ENCODE measurements around the gene SEC23IP.

The SEC23IP gene

DNA sequence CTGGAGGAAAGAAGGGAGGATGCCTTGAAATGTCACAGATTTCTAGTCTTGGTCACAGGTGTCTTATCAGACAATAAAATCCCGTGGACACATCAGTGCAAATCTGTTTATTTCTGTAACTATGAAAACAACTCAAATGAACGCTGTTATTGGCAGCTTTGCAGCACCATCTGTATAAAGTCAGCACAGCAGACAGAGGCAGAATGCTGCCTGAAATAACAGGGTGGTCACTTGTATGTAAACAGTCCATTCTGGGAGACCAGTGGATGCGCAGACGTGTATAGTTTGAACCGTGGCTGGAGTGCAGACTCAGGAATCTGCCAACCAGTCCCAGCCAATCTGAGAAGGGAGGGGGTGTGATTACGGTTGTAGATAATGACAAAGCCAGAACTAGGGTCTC is 54.8 kb downstream of the SEC23IP start:
- H3K4me3 ChIP-seq (ENCODE audit: low read depth, low read length), result no peak overlapping the region
- DNase-seq (ENCODE audit: low read depth), result no peak
- TF ChIP-seq, protein P1, sequence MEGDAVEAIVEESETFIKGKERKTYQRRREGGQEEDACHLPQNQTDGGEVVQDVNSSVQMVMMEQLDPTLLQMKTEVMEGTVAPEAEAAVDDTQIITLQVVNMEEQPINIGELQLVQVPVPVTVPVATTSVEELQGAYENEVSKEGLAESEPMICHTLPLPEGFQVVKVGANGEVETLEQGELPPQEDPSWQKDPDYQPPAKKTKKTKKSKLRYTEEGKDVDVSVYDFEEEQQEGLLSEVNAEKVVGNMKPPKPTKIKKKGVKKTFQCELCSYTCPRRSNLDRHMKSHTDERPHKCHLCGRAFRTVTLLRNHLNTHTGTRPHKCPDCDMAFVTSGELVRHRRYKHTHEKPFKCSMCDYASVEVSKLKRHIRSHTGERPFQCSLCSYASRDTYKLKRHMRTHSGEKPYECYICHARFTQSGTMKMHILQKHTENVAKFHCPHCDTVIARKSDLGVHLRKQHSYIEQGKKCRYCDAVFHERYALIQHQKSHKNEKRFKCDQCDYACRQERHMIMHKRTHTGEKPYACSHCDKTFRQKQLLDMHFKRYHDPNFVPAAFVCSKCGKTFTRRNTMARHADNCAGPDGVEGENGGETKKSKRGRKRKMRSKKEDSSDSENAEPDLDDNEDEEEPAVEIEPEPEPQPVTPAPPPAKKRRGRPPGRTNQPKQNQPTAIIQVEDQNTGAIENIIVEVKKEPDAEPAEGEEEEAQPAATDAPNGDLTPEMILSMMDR (IDR thresholded peaks at IDR 0.05; ENCODE audit: control insufficient read depth, extremely low read depth, insufficient read depth), result no peak

DNA sequence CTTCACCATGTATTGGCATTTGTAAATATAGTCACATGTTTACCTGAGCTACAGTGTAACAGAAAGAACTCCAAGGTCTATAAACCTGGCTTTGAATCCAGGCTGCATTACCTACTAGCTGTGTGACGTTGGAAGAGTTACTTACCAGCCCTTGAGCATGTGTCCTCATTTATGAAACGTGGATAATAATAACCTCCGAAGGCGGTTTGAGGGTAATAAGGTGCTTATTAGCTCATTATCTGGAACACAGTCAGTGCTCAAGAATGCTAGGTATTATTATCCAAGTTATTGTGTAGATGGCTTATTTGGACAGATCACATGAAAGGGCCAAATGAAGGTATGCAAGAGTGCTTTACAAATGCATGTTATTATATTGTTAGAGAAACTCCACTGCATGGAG is 64.9 kb downstream of the SEC23IP start:
- H3K4me3 ChIP-seq (ENCODE audit: low read depth, low read length), result no peak overlapping the region
- TF ChIP-seq, protein P1 (IDR thresholded peaks at IDR 0.05; ENCODE audit: control insufficient read depth, extremely low read depth, insufficient read depth), result no peak
- no peak for DNase-seq (ENCODE audit: low read depth)

DNA sequence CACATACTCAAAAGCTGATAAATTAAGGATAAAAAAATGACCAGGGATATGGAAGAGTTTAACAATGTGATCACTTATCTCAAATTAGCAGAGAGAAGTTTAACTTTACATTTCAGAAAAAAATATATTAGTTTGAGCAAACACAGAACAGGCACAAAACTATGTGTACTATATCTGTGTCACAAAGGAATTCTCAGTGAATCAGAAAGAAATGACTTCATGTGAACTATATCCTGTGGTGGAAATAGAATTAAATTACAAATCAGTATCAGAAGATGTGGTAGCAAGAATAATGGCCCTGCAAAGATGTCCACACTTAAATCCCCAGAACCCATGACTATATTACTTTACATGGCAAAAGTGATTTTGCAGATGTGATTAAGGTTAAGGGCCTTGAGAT is 70.3 kb downstream of the SEC23IP start:
- TF ChIP-seq, protein P1 (IDR thresholded peaks at IDR 0.05; ENCODE audit: control insufficient read depth, extremely low read depth, insufficient read depth), result no peak
- no peak overlapping the region for H3K4me3 ChIP-seq (ENCODE audit: low read depth, low read length)
- DNase-seq (ENCODE audit: low read depth), result no peak

DNA sequence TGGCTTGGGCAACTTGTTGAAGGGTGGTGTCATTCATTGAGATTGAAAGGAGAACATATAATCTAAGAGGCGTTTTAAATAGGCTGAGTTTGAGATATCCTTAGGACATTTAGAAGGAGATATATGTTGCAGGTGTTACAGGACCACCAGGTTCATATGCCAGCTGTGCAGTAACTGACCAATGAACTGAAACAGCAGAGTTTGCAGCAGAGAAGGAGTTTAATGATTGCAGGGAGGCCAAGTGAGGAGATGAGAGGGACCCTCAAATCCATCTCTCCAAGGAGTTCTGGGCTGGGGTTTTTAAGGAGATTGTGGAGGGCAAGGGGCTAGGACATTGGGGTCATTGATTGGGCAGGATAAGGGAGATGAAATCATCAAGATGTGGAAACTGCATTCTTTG is 74.5 kb downstream of the SEC23IP start:
- no peak for DNase-seq (ENCODE audit: low read depth)
- TF ChIP-seq, protein P1 (IDR thresholded peaks at IDR 0.05; ENCODE audit: control insufficient read depth, extremely low read depth, insufficient read depth), result no peak
- no peak overlapping the region for H3K4me3 ChIP-seq (ENCODE audit: low read depth, low read length)

DNA sequence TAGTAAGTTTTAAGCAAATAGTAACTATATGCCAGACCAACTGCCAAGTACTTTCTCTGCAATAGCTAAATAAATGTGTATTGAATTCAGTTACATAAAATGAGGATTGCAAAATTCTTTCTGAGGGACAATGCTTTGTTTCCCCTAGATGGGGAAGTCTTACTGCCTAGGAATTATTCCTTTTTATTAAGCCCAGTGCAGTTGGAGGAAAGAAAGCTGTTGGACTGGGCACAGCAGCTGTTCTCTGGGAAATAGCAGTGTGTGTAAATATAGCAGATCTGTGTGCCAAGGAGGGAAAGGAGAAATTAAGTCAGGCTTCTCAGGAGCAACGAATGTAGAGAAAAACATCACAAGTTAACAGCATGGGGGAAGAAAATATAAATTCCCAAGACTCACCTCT is 77.1 kb downstream of the SEC23IP start:
- DNase-seq (ENCODE audit: low read depth), result no peak
- TF ChIP-seq, protein P1 (IDR thresholded peaks at IDR 0.05; ENCODE audit: control insufficient read depth, extremely low read depth, insufficient read depth), result no peak
- H3K4me3 ChIP-seq (ENCODE audit: low read depth, low read length), result no peak overlapping the region

DNA sequence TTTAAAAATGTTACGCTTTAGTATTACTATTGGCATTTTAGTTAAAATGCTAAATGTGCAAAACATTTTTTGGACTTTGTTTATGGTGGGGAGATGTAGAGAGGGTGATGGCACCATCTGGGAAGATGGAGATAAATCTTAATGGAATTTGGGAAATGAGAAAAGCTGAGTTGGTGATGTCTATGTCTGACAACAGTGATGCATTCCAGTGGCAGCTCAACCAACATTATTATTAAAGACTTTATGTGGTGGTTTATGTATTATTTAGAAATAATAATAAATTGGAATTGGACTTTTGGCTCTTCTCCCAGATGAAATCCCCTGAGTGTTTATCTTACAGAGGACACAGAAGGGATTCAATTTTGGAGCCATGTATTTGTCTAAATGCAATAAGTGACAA is 77.6 kb downstream of the SEC23IP start:
- no peak for DNase-seq (ENCODE audit: low read depth)
- no peak overlapping the region for H3K4me3 ChIP-seq (ENCODE audit: low read depth, low read length)
- TF ChIP-seq, protein P1 (IDR thresholded peaks at IDR 0.05; ENCODE audit: control insufficient read depth, extremely low read depth, insufficient read depth), result no peak

DNA sequence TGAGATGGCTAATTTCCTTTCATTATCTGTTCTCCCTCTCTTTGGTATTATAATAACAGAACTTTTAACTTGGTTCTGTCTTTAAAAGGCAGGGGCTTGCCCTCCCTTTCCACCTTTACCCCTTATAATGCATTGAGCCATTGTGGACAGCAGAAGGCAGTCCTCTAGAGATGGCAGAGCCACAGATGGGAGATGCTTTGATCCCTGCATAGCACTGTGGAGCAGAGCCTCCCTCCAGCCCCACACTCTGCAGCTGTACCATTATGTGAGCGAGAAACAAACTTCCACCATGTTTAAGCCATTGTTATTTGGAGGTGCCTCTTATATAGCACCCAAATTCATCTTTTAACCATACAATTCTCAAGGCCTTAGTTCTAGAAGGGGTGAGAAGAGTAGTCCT is 78.4 kb downstream of the SEC23IP start:
- DNase-seq (ENCODE audit: low read depth), result no peak
- no peak overlapping the region for H3K4me3 ChIP-seq (ENCODE audit: low read depth, low read length)
- TF ChIP-seq, protein P1 (IDR thresholded peaks at IDR 0.05; ENCODE audit: control insufficient read depth, extremely low read depth, insufficient read depth), result no peak
